Measurements from ENCODE around the gene TMEM204.

DNA sequence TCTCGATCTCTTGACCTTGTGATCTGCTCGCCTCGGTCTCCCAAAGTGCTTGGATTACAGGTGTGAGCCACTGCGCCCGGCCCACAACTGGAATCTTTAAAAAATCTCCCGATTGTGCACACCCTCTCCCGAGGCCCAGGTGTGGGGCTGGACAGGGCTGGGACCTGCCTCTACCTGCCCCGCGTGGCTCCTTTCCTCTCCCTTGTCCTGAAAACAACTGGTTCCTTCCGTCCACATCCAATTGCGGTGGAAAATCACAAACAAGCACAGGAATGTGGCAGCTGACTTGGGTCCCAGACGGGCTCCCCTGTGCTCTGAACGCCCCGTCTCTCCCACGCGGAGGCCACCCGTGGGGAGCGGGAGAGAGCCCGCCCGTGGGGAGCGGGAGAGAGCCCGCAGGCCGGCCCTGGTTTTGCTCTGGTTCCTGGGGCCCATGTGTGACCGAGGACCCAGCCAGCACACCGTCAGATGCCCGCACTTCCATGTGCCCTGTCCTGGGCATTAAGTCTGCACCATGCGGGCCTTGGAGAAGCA lies 3.0 kb upstream of the TMEM204 start:
- no peak for TF ChIP-seq TCF7 (IDR thresholded peaks at IDR 0.05; ENCODE audit: borderline replicate concordance)
- TF ChIP-seq RB1 (IDR thresholded peaks at IDR 0.05; ENCODE audit: borderline replicate concordance): no peak
- TF ChIP-seq, protein P1, sequence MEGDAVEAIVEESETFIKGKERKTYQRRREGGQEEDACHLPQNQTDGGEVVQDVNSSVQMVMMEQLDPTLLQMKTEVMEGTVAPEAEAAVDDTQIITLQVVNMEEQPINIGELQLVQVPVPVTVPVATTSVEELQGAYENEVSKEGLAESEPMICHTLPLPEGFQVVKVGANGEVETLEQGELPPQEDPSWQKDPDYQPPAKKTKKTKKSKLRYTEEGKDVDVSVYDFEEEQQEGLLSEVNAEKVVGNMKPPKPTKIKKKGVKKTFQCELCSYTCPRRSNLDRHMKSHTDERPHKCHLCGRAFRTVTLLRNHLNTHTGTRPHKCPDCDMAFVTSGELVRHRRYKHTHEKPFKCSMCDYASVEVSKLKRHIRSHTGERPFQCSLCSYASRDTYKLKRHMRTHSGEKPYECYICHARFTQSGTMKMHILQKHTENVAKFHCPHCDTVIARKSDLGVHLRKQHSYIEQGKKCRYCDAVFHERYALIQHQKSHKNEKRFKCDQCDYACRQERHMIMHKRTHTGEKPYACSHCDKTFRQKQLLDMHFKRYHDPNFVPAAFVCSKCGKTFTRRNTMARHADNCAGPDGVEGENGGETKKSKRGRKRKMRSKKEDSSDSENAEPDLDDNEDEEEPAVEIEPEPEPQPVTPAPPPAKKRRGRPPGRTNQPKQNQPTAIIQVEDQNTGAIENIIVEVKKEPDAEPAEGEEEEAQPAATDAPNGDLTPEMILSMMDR (IDR thresholded peaks at IDR 0.05 in 2 of 3, conservative IDR thresholded peaks at IDR 0.05 in 1 of 3; ENCODE audit: control insufficient read depth in 2 of 3, extremely low read depth in 1 of 3, insufficient read depth in 1 of 3, low read depth in 3 of 3, low read length in 3 of 3): no peak
- no peak for TF ChIP-seq POLR2A (IDR thresholded peaks at IDR 0.05; ENCODE audit: low read depth, low read length)
- TF ChIP-seq BRCA1 (IDR thresholded peaks at IDR 0.05; ENCODE audit: low read depth, low read length): no peak
- no peak for TF ChIP-seq NFXL1 (IDR thresholded peaks at IDR 0.05; ENCODE audit: borderline replicate concordance)
- TF ChIP-seq, protein P2, sequence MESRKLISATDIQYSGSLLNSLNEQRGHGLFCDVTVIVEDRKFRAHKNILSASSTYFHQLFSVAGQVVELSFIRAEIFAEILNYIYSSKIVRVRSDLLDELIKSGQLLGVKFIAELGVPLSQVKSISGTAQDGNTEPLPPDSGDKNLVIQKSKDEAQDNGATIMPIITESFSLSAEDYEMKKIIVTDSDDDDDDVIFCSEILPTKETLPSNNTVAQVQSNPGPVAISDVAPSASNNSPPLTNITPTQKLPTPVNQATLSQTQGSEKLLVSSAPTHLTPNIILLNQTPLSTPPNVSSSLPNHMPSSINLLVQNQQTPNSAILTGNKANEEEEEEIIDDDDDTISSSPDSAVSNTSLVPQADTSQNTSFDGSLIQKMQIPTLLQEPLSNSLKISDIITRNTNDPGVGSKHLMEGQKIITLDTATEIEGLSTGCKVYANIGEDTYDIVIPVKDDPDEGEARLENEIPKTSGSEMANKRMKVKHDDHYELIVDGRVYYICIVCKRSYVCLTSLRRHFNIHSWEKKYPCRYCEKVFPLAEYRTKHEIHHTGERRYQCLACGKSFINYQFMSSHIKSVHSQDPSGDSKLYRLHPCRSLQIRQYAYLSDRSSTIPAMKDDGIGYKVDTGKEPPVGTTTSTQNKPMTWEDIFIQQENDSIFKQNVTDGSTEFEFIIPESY (IDR thresholded peaks at IDR 0.05): no peak
- no peak for TF ChIP-seq SMAD1 (IDR thresholded peaks at IDR 0.05; ENCODE audit: low read depth, partially characterized antibody)
